ENCODE results near the gene MPHOSPH10. TPM values are rescaled to one million over a fixed set of nuclear protein-coding genes. Genes with fewer than 3 reads are reported as not detected.
A peak's percentile ranks its signal among the peaks of the same experiment; 100 is the strongest.
"Not testable (repeated sequence)": the region's sequence is repeated elsewhere in the genome, so short reads cannot be mapped to it uniquely, and the experiment has no call there.

Gene MPHOSPH10
- total RNA-seq, 1 donor from 2014 or later, result 41.1 TPM

GRCh38 chr2:71181316-71181715, 50.9 kb downstream of the MPHOSPH10 start:
- no peak for DNase-seq (ENCODE audit: low read depth)
- no peak for FAIRE-seq
- Histone ChIP-seq H3K9me3 (ENCODE audit: insufficient read depth, low read depth, low read length) (no peaks in the 10 kb centered on the region), H3K79me2 (ENCODE audit: insufficient read depth, low read length) (no peaks in the 10 kb centered on the region), H3K27me3 (ENCODE audit: insufficient read depth, low read length) (peaks cover 4% of the 10 kb centered on the region), H4K20me1 (ENCODE audit: insufficient read depth, low read length) (no peaks in the 10 kb centered on the region), H3K9ac (ENCODE audit: low read length) (no peak overlapping the region), H3K4me1 (ENCODE audit: insufficient read depth, low read length) (no peaks in the 10 kb centered on the region), H2AFZ (ENCODE audit: low read depth, low read length) (no peak overlapping the region), H3K4me3 (ENCODE audit: insufficient read depth, low read depth, low read length) (no peak overlapping the region), H3K36me3 (ENCODE audit: insufficient read depth, low read length) (no peaks in the 10 kb centered on the region), H3K27ac (ENCODE audit: low read depth, low read length) (no peak overlapping the region), H3K4me2 (ENCODE audit: low read length) (no peak overlapping the region)
- Mint-ChIP-seq H3K9me3 (ENCODE audit: unreplicated experiment) (peaks cover 1% of the 10 kb centered on the region), H3K27me3 (ENCODE audit: low read depth, unreplicated experiment) (peaks cover 20% of the 10 kb centered on the region), H3K4me1 (ENCODE audit: low read depth, unreplicated experiment) (peaks cover 6% of the 10 kb centered on the region), H3K27ac (ENCODE audit: unreplicated experiment) (no peak overlapping the region), H3K36me3 (ENCODE audit: low read depth, unreplicated experiment) (no peaks in the 10 kb centered on the region), H3K4me3 (ENCODE audit: unreplicated experiment) (no peak overlapping the region)
- TF ChIP-seq CTCF (IDR thresholded peaks at IDR 0.05; ENCODE audit: insufficient read depth, low read depth, low read length), result no peak
- no peak for TF ChIP-seq EZH2 (IDR thresholded peaks at IDR 0.05; ENCODE audit: insufficient read depth, low read length)

GRCh38 chr2:71183306-71184115, 53.1 kb downstream of the MPHOSPH10 start:
- not testable (repeated sequence) for H3K4me1 Mint-ChIP-seq (ENCODE audit: low read depth, unreplicated experiment); H3K9me3 Mint-ChIP-seq (ENCODE audit: unreplicated experiment); H3K27ac ChIP-seq (ENCODE audit: low read depth, low read length); H3K4me3 Mint-ChIP-seq (ENCODE audit: unreplicated experiment); H3K27ac Mint-ChIP-seq (ENCODE audit: unreplicated experiment); H3K4me1 ChIP-seq (ENCODE audit: insufficient read depth, low read length); H3K4me3 ChIP-seq (ENCODE audit: insufficient read depth, low read depth, low read length); H3K4me2 ChIP-seq (ENCODE audit: low read length); H4K20me1 ChIP-seq (ENCODE audit: insufficient read depth, low read length); H3K27me3 ChIP-seq (ENCODE audit: insufficient read depth, low read length); H2AFZ ChIP-seq (ENCODE audit: low read depth, low read length); H3K27me3 Mint-ChIP-seq (ENCODE audit: low read depth, unreplicated experiment); H3K36me3 ChIP-seq (ENCODE audit: insufficient read depth, low read length); H3K9me3 ChIP-seq (ENCODE audit: insufficient read depth, low read depth, low read length); H3K36me3 Mint-ChIP-seq (ENCODE audit: low read depth, unreplicated experiment); DNase-seq (ENCODE audit: low read depth); H3K9ac ChIP-seq (ENCODE audit: low read length); H3K79me2 ChIP-seq (ENCODE audit: insufficient read depth, low read length)
- FAIRE-seq, result peak; percentile 86

- no peak for TF ChIP-seq CTCF (IDR thresholded peaks at IDR 0.05; ENCODE audit: insufficient read depth, low read depth, low read length)
- no peak for TF ChIP-seq EZH2 (IDR thresholded peaks at IDR 0.05; ENCODE audit: insufficient read depth, low read length)
- H3K9me3 ChIP-seq (ENCODE audit: insufficient read depth, low read depth, low read length), result no peaks in the 10 kb centered on the region
- Mint-ChIP-seq H3K36me3 (ENCODE audit: low read depth, unreplicated experiment) (no peaks in the 10 kb centered on the region), H3K4me3 (ENCODE audit: unreplicated experiment) (no peak overlapping the region), H3K4me1 (ENCODE audit: low read depth, unreplicated experiment) (peaks cover 3% of the 10 kb centered on the region), H3K27me3 (ENCODE audit: low read depth, unreplicated experiment) (no peaks in the 10 kb centered on the region), H3K9me3 (ENCODE audit: unreplicated experiment) (peaks cover 2% of the 10 kb centered on the region), H3K27ac (ENCODE audit: unreplicated experiment) (no peak overlapping the region)
- no peak overlapping the region for H3K9ac ChIP-seq (ENCODE audit: low read length)
- FAIRE-seq (no peak), DNase-seq (ENCODE audit: low read depth) (no peak)
- no peaks in the 10 kb centered on the region for H3K36me3 ChIP-seq (ENCODE audit: insufficient read depth, low read length)
- no peak overlapping the region for H2AFZ ChIP-seq (ENCODE audit: low read depth, low read length)
- no peaks in the 10 kb centered on the region for H3K79me2 ChIP-seq (ENCODE audit: insufficient read depth, low read length)
- no peak overlapping the region for H3K4me2 ChIP-seq (ENCODE audit: low read length)
- H3K27me3 ChIP-seq (ENCODE audit: insufficient read depth, low read length), result peaks cover 2% of the 10 kb centered on the region
- no peak overlapping the region for H3K4me3 ChIP-seq (ENCODE audit: insufficient read depth, low read depth, low read length)
- no peak overlapping the region for H3K27ac ChIP-seq (ENCODE audit: low read depth, low read length)
- no peaks in the 10 kb centered on the region for H4K20me1 ChIP-seq (ENCODE audit: insufficient read depth, low read length)
- no peaks in the 10 kb centered on the region for H3K4me1 ChIP-seq (ENCODE audit: insufficient read depth, low read length)
Measured at GRCh38 chr2:71186973-71187372, 56.5 kb downstream of the MPHOSPH10 start.

All from astrocyte (in vitro differentiated cells and primary cell).